HEK293 (cell line): Measurements from ENCODE around the gene SGMS1.
A peak's percentile ranks its signal among the peaks of the same experiment; 100 is the strongest.

Experiments
- CTCF ChIA-PET: fragments of 350-600 bp; formaldehyde crosslinking; extraction: SDS; loops from one replicate; lab custom pipeline; 2021; ENCODE audit warnings: antibody characterized with exemption; lab: Yijun Ruan, JAX
- POLR2A ChIA-PET: fragments of 300-600 bp; formaldehyde crosslinking; extraction: SDS; loops from one replicate; lab custom pipeline; 2020; ENCODE audit warnings: antibody characterized with exemption, inconsistent platforms; lab: Yijun Ruan, JAX
- H3K27ac ChIP-seq: fragments of 200-500 bp; sonication (Bioruptor generic); 2 replicates; pipeline ENCODE4 v1.5.1; 2014; ENCODE audit warnings: low read depth, low read length, control low read depth, inconsistent platforms; ENCODE audit errors: extremely low read depth
- H3K36me3 ChIP-seq, 2 experiments: fragments of 200-500 bp in 1 of 2; sonication (Bioruptor generic) in 1 of 2; 1 replicate in 1 of 2; 2 replicates in 1 of 2; pipeline ENCODE4 v1.5.1; 2014 to 2017; ENCODE audit warnings: inconsistent platforms in 2 of 2, low read length in 2 of 2; ENCODE audit not compliant: control insufficient read depth in 2 of 2, insufficient read depth in 1 of 2
- H3K4me1 ChIP-seq: fragments of 200-500 bp; sonication (Bioruptor generic); 2 replicates; pipeline ENCODE4 v1.5.1; 2014; ENCODE audit warnings: mild to moderate bottlenecking, low read length, inconsistent platforms; ENCODE audit not compliant: control insufficient read depth, insufficient read depth
- H3K4me3 ChIP-seq: 2 replicates; pipeline ENCODE4 v1.5.1; 2011; ENCODE audit warnings: low read depth, mild to moderate bottlenecking, control low read depth, low read length, moderate library complexity
- H3K9me3 ChIP-seq: fragments of 200-500 bp; sonication (Bioruptor generic); 2 replicates; pipeline ENCODE4 v1.5.1; 2014; ENCODE audit warnings: low read depth, low read length, inconsistent platforms; ENCODE audit not compliant: control insufficient read depth, insufficient read depth
- GLIS2 ChIP-seq: fragments of 450-650 bp; formaldehyde crosslinking; IDR thresholded peaks from 2 replicates; pipeline ENCODE4 v1.5.1; 2016; ENCODE audit warnings: missing biosample characterization, missing genetic modification characterization
- KLF16 ChIP-seq: fragments of 450-650 bp; formaldehyde crosslinking; IDR thresholded peaks from 2 replicates; pipeline ENCODE4 v1.5.1; 2017; ENCODE audit warnings: missing biosample characterization, missing genetic modification characterization
- KLF8 ChIP-seq: fragments of 450-650 bp; formaldehyde crosslinking; IDR thresholded peaks from 2 replicates; pipeline ENCODE4 v1.5.1; 2016; ENCODE audit warnings: missing biosample characterization, missing genetic modification characterization
- MYNN ChIP-seq: fragments of 450-650 bp; formaldehyde crosslinking; IDR thresholded peaks from 2 replicates; pipeline ENCODE4 v1.5.1; 2016; ENCODE audit warnings: missing biosample characterization, missing genetic modification characterization, borderline replicate concordance
- OSR2 ChIP-seq: fragments of 450-650 bp; formaldehyde crosslinking; IDR thresholded peaks from 2 replicates; pipeline ENCODE4 v1.5.1; 2016; ENCODE audit warnings: missing biosample characterization, missing genetic modification characterization
- PRDM4 ChIP-seq: fragments of 450-650 bp; formaldehyde crosslinking; IDR thresholded peaks from 2 replicates; pipeline ENCODE4 v1.5.1; 2017; ENCODE audit warnings: missing biosample characterization, missing genetic modification characterization
- SP3 ChIP-seq: fragments of 450-650 bp; formaldehyde crosslinking; IDR thresholded peaks from 2 replicates; pipeline ENCODE4 v1.5.1; 2016; ENCODE audit warnings: missing biosample characterization, missing genetic modification characterization
- ZBTB20 ChIP-seq: fragments of 450-650 bp; formaldehyde crosslinking; IDR thresholded peaks from 2 replicates; pipeline ENCODE4 v1.5.1; 2016; ENCODE audit warnings: missing biosample characterization, missing genetic modification characterization
- ZBTB21 ChIP-seq: fragments of 450-650 bp; formaldehyde crosslinking; IDR thresholded peaks from 2 replicates; pipeline ENCODE4 v1.5.1; 2017; ENCODE audit warnings: missing biosample characterization, missing genetic modification characterization
- ZBTB26 ChIP-seq: fragments of 450-650 bp; formaldehyde crosslinking; optimal IDR thresholded peaks from 2 replicates; pipeline ENCODE3; 2016; ENCODE audit warnings: missing biosample characterization, mild to moderate bottlenecking, missing genetic modification characterization
- ZBTB48 ChIP-seq: fragments of 450-650 bp; formaldehyde crosslinking; IDR thresholded peaks from 2 replicates; pipeline ENCODE4 v1.5.1; 2016; ENCODE audit warnings: missing biosample characterization, missing genetic modification characterization
- ZBTB49 ChIP-seq: fragments of 450-650 bp; formaldehyde crosslinking; IDR thresholded peaks from 2 replicates; pipeline ENCODE4 v1.5.1; 2016; ENCODE audit warnings: missing biosample characterization, missing genetic modification characterization, low read depth
- ZNF132 ChIP-seq: fragments of 450-650 bp; formaldehyde crosslinking; IDR thresholded peaks from 2 replicates; pipeline ENCODE4 v1.5.1; 2017; ENCODE audit warnings: missing biosample characterization, missing genetic modification characterization, borderline replicate concordance
- ZNF16 ChIP-seq: fragments of 450-650 bp; formaldehyde crosslinking; IDR thresholded peaks from 2 replicates; pipeline ENCODE4 v1.5.1; 2016; ENCODE audit warnings: low read depth, missing biosample characterization, missing genetic modification characterization
- ZNF23 ChIP-seq: fragments of 450-650 bp; formaldehyde crosslinking; IDR thresholded peaks from 2 replicates; pipeline ENCODE4 v1.5.1; 2016; ENCODE audit warnings: missing biosample characterization, missing genetic modification characterization, borderline replicate concordance
- ZNF239 ChIP-seq: fragments of 450-650 bp; formaldehyde crosslinking; IDR thresholded peaks from 2 replicates; pipeline ENCODE4 v1.5.1; 2016; ENCODE audit warnings: missing biosample characterization, missing genetic modification characterization
- ZNF335 ChIP-seq: fragments of 450-650 bp; formaldehyde crosslinking; conservative IDR thresholded peaks from 2 replicates; pipeline ENCODE4 v1.5.1; 2016; ENCODE audit warnings: missing biosample characterization, missing genetic modification characterization
- ZNF362 ChIP-seq: fragments of 450-650 bp; formaldehyde crosslinking; IDR thresholded peaks from 2 replicates; pipeline ENCODE4 v1.5.1; 2016; ENCODE audit warnings: missing biosample characterization, missing genetic modification characterization
- ZNF366 ChIP-seq: fragments of 450-650 bp; formaldehyde crosslinking; conservative IDR thresholded peaks from 2 replicates; pipeline ENCODE4 v1.5.1; 2016; ENCODE audit warnings: missing biosample characterization, missing genetic modification characterization
- ZNF488 ChIP-seq: fragments of 450-650 bp; formaldehyde crosslinking; IDR thresholded peaks from 2 replicates; pipeline ENCODE4 v1.5.1; 2016; ENCODE audit warnings: missing biosample characterization, missing genetic modification characterization
- ZNF529 ChIP-seq: fragments of 450-650 bp; formaldehyde crosslinking; IDR thresholded peaks from 2 replicates; pipeline ENCODE4 v1.5.1; 2017; ENCODE audit warnings: missing genetic modification characterization, missing biosample characterization; ENCODE audit not compliant: insufficient replicate concordance
- ZNF555 ChIP-seq: fragments of 450-650 bp; formaldehyde crosslinking; conservative IDR thresholded peaks from 2 replicates; pipeline ENCODE4 v1.5.1; 2017; ENCODE audit warnings: missing biosample characterization, mild to moderate bottlenecking, missing genetic modification characterization, inconsistent platforms
- ZNF596 ChIP-seq: fragments of 450-650 bp; IDR thresholded peaks from 2 replicates; pipeline ENCODE4 v1.5.0; 2018; ENCODE audit warnings: missing biosample characterization, mild to moderate bottlenecking, missing genetic modification characterization, moderate library complexity
- ZNF629 ChIP-seq: fragments of 450-650 bp; formaldehyde crosslinking; IDR thresholded peaks from 2 replicates; pipeline ENCODE4 v1.5.1; 2017; ENCODE audit warnings: missing biosample characterization, missing genetic modification characterization
- ZNF692 ChIP-seq: fragments of 450-650 bp; formaldehyde crosslinking; IDR thresholded peaks from 2 replicates; pipeline ENCODE4 v1.5.1; 2016; ENCODE audit warnings: missing biosample characterization, missing genetic modification characterization
- ZNF747 ChIP-seq: fragments of 450-650 bp; formaldehyde crosslinking; IDR thresholded peaks from 2 replicates; pipeline ENCODE4 v1.5.1; 2016; ENCODE audit warnings: missing biosample characterization, missing genetic modification characterization
- ZNF777 ChIP-seq: fragments of 450-650 bp; formaldehyde crosslinking; IDR thresholded peaks from 2 replicates; pipeline ENCODE4 v1.5.1; 2017; ENCODE audit warnings: missing biosample characterization, missing genetic modification characterization, borderline replicate concordance
- ZNF843 ChIP-seq: fragments of 450-650 bp; formaldehyde crosslinking; IDR thresholded peaks from 2 replicates; pipeline ENCODE4 v1.5.1; 2016; ENCODE audit warnings: missing biosample characterization, missing genetic modification characterization

The SGMS1 gene

GRCh38 chr10:50621968-50622705, 1.6 kb downstream of the SGMS1 start (continued):
- no peak for TF ChIP-seq ZBTB26 (tag by site-specific recombination)
- peak; percentile 66; the same call in 1 of the 2 replicates for TF ChIP-seq KLF16 (tag by site-specific recombination)
- no peak for TF ChIP-seq MYNN (tag by site-specific recombination)
- TF ChIP-seq ZNF596, result no peak
- peak; percentile 53; the same call in 1 of the 2 replicates for TF ChIP-seq ZBTB21 (tag by site-specific recombination)
- peak; percentile 94 for TF ChIP-seq ZNF335
- TF ChIP-seq ZBTB20, result 0 out of 2 replicates have a peak, but pooled peaks have one; percentile 73
- TF ChIP-seq ZNF777 (tag by site-specific recombination), result no peak
- TF ChIP-seq ZNF629 (tag by site-specific recombination), result peak; percentile 87
- TF ChIP-seq KLF8 (tag by site-specific recombination), result 0 out of 2 replicates have a peak, but pooled peaks have one; percentile 28
- peak; percentile 46; the same call in 1 of the 2 replicates for TF ChIP-seq ZNF366

- Histone ChIP-seq H3K9me3 (no peaks in the 10 kb centered on the region), H3K4me3 (no peak overlapping the region), H3K27ac (no peak overlapping the region), H3K36me3 (no peaks in the 10 kb centered on the region), H3K4me1 (peaks cover 14% of the 10 kb centered on the region)
- POLR2A ChIA-PET, result interaction anchor here (2.4 kb wide), 1 partner anchor 203 kb away, joined by 8 read pairs; no protein-coding TSS in a partner anchor
- CTCF ChIA-PET, result interaction anchor here (0.8 to 1.7 kb wide), 11 partner anchors 9 to 253 kb away, joined by 3 to 9 read pairs (median 4); no protein-coding TSS in a partner anchor
- no peak for TF ChIP-seq GLIS2
- TF ChIP-seq ZNF555, result no peak
- no peak for TF ChIP-seq ZNF16 (tag by site-specific recombination)
- no peak for TF ChIP-seq ZNF23 (tag by site-specific recombination)
- no peak for TF ChIP-seq ZNF529
- TF ChIP-seq OSR2 (tag by site-specific recombination), result peak; percentile 86
- no peak for TF ChIP-seq ZBTB49 (tag by site-specific recombination)
- TF ChIP-seq ZNF488, result no peak
- TF ChIP-seq PRDM4, result no peak
- TF ChIP-seq ZNF692 (tag by site-specific recombination), result no peak
- no peak for TF ChIP-seq ZBTB48 (tag by site-specific recombination)
- TF ChIP-seq ZNF132, result no peak
- TF ChIP-seq ZNF843 (tag by site-specific recombination), result peak; percentile 59; the same call in 1 of the 2 replicates
- TF ChIP-seq ZNF747 (tag by site-specific recombination), result no peak
- TF ChIP-seq SP3 (tag by site-specific recombination), result no peak
- no peak for TF ChIP-seq ZNF362
- TF ChIP-seq ZNF239 (tag by site-specific recombination), result no peak
Observed at GRCh38 chr10:50620899-50621298, 2.9 kb downstream of the SGMS1 start.
